Measurements from ENCODE around the gene SARM1. TPM values are rescaled to one million over a fixed set of nuclear protein-coding genes. Genes with fewer than 3 reads are reported as not detected.

The SARM1 gene
- polyA plus RNA-seq, 1 donor from 2014 or later: 21.6 TPM

- peak overlapping the region; percentile 99 for H3K9ac ChIP-seq (ENCODE audit: low read length)
- H3K4me3 ChIP-seq (ENCODE audit: low read length): peak overlapping the region; percentile 95
- H3K27me3 ChIP-seq (ENCODE audit: insufficient read depth, low read depth, low read length): no peaks in the 10 kb centered on the region
- no peak overlapping the region for H2AFZ ChIP-seq (ENCODE audit: low read depth, low read length)
- H3K79me2 ChIP-seq (replicated peaks; ENCODE audit: insufficient read depth, low read length): peaks cover 19% of the 10 kb centered on the region
- TF ChIP-seq SMC3 (conservative IDR thresholded peaks at IDR 0.05; ENCODE audit: poor library complexity) (no peak), RAD21 (conservative IDR thresholded peaks at IDR 0.05) (no peak), POLR2AphosphoS5 (IDR thresholded peaks at IDR 0.05) (no peak), EZH2 (IDR thresholded peaks at IDR 0.05; ENCODE audit: borderline replicate concordance, insufficient read depth, low read length, poor library complexity, severe bottlenecking) (no peak), EP300 (conservative IDR thresholded peaks at IDR 0.05; ENCODE audit: poor library complexity, severe bottlenecking) (no peak), REST (IDR thresholded peaks at IDR 0.05; ENCODE audit: borderline replicate concordance) (no peak), CTCF (IDR thresholded peaks at IDR 0.05; ENCODE audit: poor library complexity, severe bottlenecking) (no peak), MXI1 (conservative IDR thresholded peaks at IDR 0.05; ENCODE audit: poor library complexity, severe bottlenecking) (no peak), TAF1 (IDR thresholded peaks at IDR 0.05; ENCODE audit: low read depth) (no peak)
- H3K4me2 ChIP-seq (ENCODE audit: low read length): peak overlapping the region; percentile 92
- no peaks in the 10 kb centered on the region for H3K9me3 ChIP-seq (ENCODE audit: low read length)
- H4K20me1 ChIP-seq (ENCODE audit: insufficient read depth): no peaks in the 10 kb centered on the region
- H3K36me3 ChIP-seq (ENCODE audit: insufficient read depth, low read length): no peaks in the 10 kb centered on the region
- H3F3A ChIP-seq (ENCODE audit: insufficient read depth, low read length, poor library complexity, severe bottlenecking): peaks cover 3% of the 10 kb centered on the region
- peak overlapping the region; percentile 96 for H3K27ac ChIP-seq (ENCODE audit: low read length)
- no peaks in the 10 kb centered on the region for H3K9me2 ChIP-seq (ENCODE audit: insufficient read depth, low read length)
These were observed 1.4 kb downstream of the SARM1 start for GRCh38 chr17:28372945-28373274.

- Histone ChIP-seq H3K9ac (ENCODE audit: low read length) (no peak overlapping the region), H3K9me2 (ENCODE audit: insufficient read depth, low read length) (no peaks in the 10 kb centered on the region), H3K4me3 (ENCODE audit: low read length) (no peak overlapping the region), H3K27ac (ENCODE audit: low read length) (no peak overlapping the region), H4K20me1 (ENCODE audit: insufficient read depth) (no peaks in the 10 kb centered on the region), H3K79me2 (replicated peaks; ENCODE audit: insufficient read depth, low read length) (peaks cover 6% of the 10 kb centered on the region), H3K36me3 (ENCODE audit: insufficient read depth, low read length) (no peaks in the 10 kb centered on the region), H2AFZ (ENCODE audit: low read depth, low read length) (no peak overlapping the region), H3F3A (ENCODE audit: insufficient read depth, low read length, poor library complexity, severe bottlenecking) (no peaks in the 10 kb centered on the region), H3K9me3 (ENCODE audit: low read length) (no peaks in the 10 kb centered on the region), H3K27me3 (ENCODE audit: insufficient read depth, low read depth, low read length) (no peaks in the 10 kb centered on the region), H3K4me2 (ENCODE audit: low read length) (no peak overlapping the region)
- TF ChIP-seq SMC3 (conservative IDR thresholded peaks at IDR 0.05; ENCODE audit: poor library complexity) (no peak), TAF1 (IDR thresholded peaks at IDR 0.05; ENCODE audit: low read depth) (no peak), RAD21 (conservative IDR thresholded peaks at IDR 0.05) (no peak), EP300 (conservative IDR thresholded peaks at IDR 0.05; ENCODE audit: poor library complexity, severe bottlenecking) (no peak), MXI1 (conservative IDR thresholded peaks at IDR 0.05; ENCODE audit: poor library complexity, severe bottlenecking) (no peak), EZH2 (IDR thresholded peaks at IDR 0.05; ENCODE audit: borderline replicate concordance, insufficient read depth, low read length, poor library complexity, severe bottlenecking) (no peak), CTCF (IDR thresholded peaks at IDR 0.05; ENCODE audit: poor library complexity, severe bottlenecking) (no peak), POLR2AphosphoS5 (IDR thresholded peaks at IDR 0.05) (no peak)
These were observed 8.6 kb downstream of the SARM1 start for GRCh38 chr17:28379814-28380801.
